ENCODE results near the gene LRP1. TPM values are rescaled to one million over a fixed set of nuclear protein-coding genes. Genes with fewer than 3 reads are reported as not detected.
A peak's percentile ranks its signal among the peaks of the same experiment; 100 is the strongest.

The LRP1 gene
- total RNA-seq, 2 donors from 2014 or later = 53.5 to 198 TPM

GRCh38 chr12:57226588-57227314 lies 98.5 kb downstream of the LRP1 start:
- intact Hi-C loops (cut with DNase I) = no loop called here
- WGBS = 25% methylated on average over 35 of the region's 35 CpGs
- Histone ChIP-seq H3K36me3 (no peaks in the 10 kb centered on the region), H3K4me1 (replicated peaks) (peaks cover 9% of the 10 kb centered on the region), H3K4me3 (no peak overlapping the region), H3K27me3 (replicated peaks; ENCODE audit: insufficient read depth) (peaks cover 7% of the 10 kb centered on the region), H3K27ac (no peak overlapping the region), H3K9me3 (no peaks in the 10 kb centered on the region)
- no peak for DNase-seq (ENCODE audit: low spot score)
- TF ChIP-seq POLR2AphosphoS5 (IDR thresholded peaks at IDR 0.05) = no peak
- no peak for TF ChIP-seq CTCF (IDR thresholded peaks at IDR 0.05)
- TF ChIP-seq POLR2A (IDR thresholded peaks at IDR 0.05) = no peak

- Histone ChIP-seq H3K4me1 (replicated peaks) (peaks cover 9% of the 10 kb centered on the region), H3K36me3 (no peaks in the 10 kb centered on the region), H3K27me3 (replicated peaks; ENCODE audit: insufficient read depth) (peaks cover 7% of the 10 kb centered on the region), H3K9me3 (no peaks in the 10 kb centered on the region), H3K4me3 (no peak overlapping the region), H3K27ac (no peak overlapping the region)
- TF ChIP-seq POLR2AphosphoS5 (IDR thresholded peaks at IDR 0.05) (no peak), POLR2A (IDR thresholded peaks at IDR 0.05) (no peak), CTCF (IDR thresholded peaks at IDR 0.05) (no peak)
- intact Hi-C loops (cut with DNase I) = no loop called here
- 60% methylated on average over 8 of the region's 8 CpGs for WGBS
- no peak for DNase-seq (ENCODE audit: low spot score)
These were observed 99.2 kb downstream of the LRP1 start for GRCh38 chr12:57227315-57228115.

- peak overlapping the region; percentile 43 to 56 for H3K4me3 ChIP-seq
- intact Hi-C loops (cut with DNase I) = no loop called here
- peaks cover 9% of the 10 kb centered on the region for H3K4me1 ChIP-seq (replicated peaks)
- DNase-seq (ENCODE audit: low spot score) = no peak
- H3K27me3 ChIP-seq (replicated peaks; ENCODE audit: insufficient read depth) = peaks cover 7% of the 10 kb centered on the region
- H3K36me3 ChIP-seq = no peaks in the 10 kb centered on the region
- H3K27ac ChIP-seq = no peak overlapping the region
- 21% methylated on average over 9 of the region's 9 CpGs for WGBS
- TF ChIP-seq CTCF (IDR thresholded peaks at IDR 0.05) = peak in 2 of 4 experiments; percentile 41 to 52
- TF ChIP-seq POLR2AphosphoS5 (IDR thresholded peaks at IDR 0.05) = no peak
- no peaks in the 10 kb centered on the region for H3K9me3 ChIP-seq
These were observed 100.9 kb downstream of the LRP1 start for GRCh38 chr12:57229046-57229633.

- Histone ChIP-seq H3K4me1 (replicated peaks) (peaks cover 9% of the 10 kb centered on the region), H3K9me3 (no peaks in the 10 kb centered on the region), H3K36me3 (no peaks in the 10 kb centered on the region), H3K4me3 (peak within 1 kb of the TSS; percentile 43 to 56), H3K27ac (peak within 1 kb of the TSS in 1 of 2 donors; percentile 53), H3K27me3 (replicated peaks; ENCODE audit: insufficient read depth) (peaks cover 7% of the 10 kb centered on the region)
- DNase-seq (ENCODE audit: low spot score) = peak; percentile 91
- intact Hi-C loops (cut with DNase I) = no loop called here
- TF ChIP-seq POLR2A (IDR thresholded peaks at IDR 0.05) = peak; percentile 43
- no peak for TF ChIP-seq CTCF (IDR thresholded peaks at IDR 0.05)
- TF ChIP-seq POLR2AphosphoS5 (IDR thresholded peaks at IDR 0.05) = peak; percentile 95
- under 1% methylated on average over 38 of the region's 42 CpGs for WGBS
These were observed 101.5 kb downstream of the LRP1 start, which contains the start of gene SHMT2 for GRCh38 chr12:57229634-57230380. SHMT2 (plus strand) TSS chr12:57229711; CDS start chr12:57229779, 68 bp downstream.

Measured in prostate gland (tissue), 2 donors.